ENCODE results near the gene NTSR1. TPM values are rescaled to one million over a fixed set of nuclear protein-coding genes. Genes with fewer than 3 reads are reported as not detected.
A peak's percentile ranks its signal among the peaks of the same experiment; 100 is the strongest.

The NTSR1 gene
- total RNA-seq, 3 donors from 2014 or later, result 0.08 TPM; not detected in 2

DNA sequence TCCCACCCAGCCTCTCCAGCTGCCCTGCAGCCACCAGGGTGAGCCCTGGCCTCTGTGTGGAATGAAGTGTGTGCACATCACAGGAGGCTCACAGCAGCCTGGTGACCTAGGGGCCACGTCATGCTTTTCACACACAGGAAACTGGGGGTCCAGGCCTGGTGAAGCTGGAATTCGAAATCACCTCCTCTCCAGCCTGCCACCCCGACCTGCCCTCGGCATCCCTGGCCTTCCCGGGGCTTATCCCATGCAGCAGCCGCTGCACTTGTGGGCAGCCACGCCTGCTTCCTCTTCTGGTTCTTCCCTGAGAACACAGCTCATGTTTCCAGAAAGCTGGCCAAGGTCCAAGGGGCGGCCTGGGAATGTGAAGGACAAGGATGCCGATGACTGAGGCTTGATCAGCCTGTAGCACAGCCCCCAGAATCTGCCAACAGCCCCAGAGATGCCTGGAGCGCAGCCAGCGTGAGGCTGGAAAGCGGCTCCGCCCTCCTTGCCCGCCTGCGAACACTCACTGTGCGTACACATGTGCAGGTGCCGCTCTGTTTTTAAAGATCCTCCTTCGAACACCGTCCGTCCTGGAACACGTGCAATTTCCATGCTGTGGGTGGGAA is 4.2 kb upstream of the NTSR1 start:
- no peaks in the 10 kb centered on the region for H3K9me3 Mint-ChIP-seq
- ATAC-seq, result no peak
- no peak for DNase-seq
- H3K27me3 Mint-ChIP-seq (ENCODE audit: low read depth), result peaks cover 16% of the 10 kb centered on the region
- H3K4me1 Mint-ChIP-seq (ENCODE audit: low read depth), result peaks cover 13% of the 10 kb centered on the region
- no peak overlapping the region for H3K4me3 Mint-ChIP-seq
- no peaks in the 10 kb centered on the region for H3K36me3 Mint-ChIP-seq (ENCODE audit: insufficient read depth)

DNA sequence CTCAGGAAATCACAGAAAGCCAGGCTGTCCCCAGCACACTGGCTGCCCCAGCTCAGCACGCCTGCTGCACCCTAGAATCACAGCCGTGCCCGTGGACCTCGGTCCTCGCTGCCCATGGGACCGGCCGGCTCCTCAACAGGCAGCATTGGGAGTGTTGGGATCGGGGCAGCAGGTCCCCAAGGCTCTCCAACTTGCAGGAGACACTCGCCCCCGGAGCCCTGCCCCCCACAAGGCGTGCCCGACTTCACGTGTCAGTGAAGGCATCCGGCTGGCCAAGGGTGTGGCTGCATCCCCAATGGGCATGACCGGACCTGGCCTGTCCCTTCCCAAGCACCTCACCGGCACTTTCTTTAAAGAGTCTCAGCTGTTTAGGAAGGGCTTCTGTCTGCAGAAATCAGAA is 3.0 kb upstream of the NTSR1 start:
- Mint-ChIP-seq H3K4me3 (no peak overlapping the region), H3K9me3 (no peaks in the 10 kb centered on the region), H3K27me3 (ENCODE audit: low read depth) (peaks cover 27% of the 10 kb centered on the region), H3K4me1 (ENCODE audit: low read depth) (peaks cover 13% of the 10 kb centered on the region), H3K36me3 (ENCODE audit: insufficient read depth) (no peaks in the 10 kb centered on the region)
- no peak for ATAC-seq
- DNase-seq, result no peak

DNA sequence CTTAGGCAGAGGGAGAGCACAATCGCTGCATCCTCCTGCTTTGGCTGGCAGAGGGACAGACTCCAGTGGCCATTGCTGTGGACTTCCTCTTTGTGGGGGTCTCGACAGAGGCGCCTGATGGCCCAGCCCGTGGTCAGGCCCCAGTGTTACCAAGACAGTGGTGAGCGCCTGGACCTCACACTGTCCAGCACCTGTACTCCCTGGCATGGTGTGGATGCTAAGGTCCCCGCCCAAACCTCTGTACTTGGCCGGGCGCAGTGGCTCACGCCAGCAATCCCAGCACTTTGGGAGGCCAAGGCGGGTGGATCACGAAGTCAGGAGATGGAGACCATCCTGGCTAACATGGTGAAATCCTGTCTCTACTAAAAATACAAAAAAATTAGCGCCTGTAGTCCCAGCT is 2.3 kb upstream of the NTSR1 start:
- DNase-seq (no peak), ATAC-seq (no peak)
- H3K4me1 Mint-ChIP-seq (ENCODE audit: low read depth), result peaks cover 13% of the 10 kb centered on the region
- peaks cover 27% of the 10 kb centered on the region for H3K27me3 Mint-ChIP-seq (ENCODE audit: low read depth)
- H3K4me3 Mint-ChIP-seq, result no peak overlapping the region
- H3K36me3 Mint-ChIP-seq (ENCODE audit: insufficient read depth), result no peaks in the 10 kb centered on the region
- H3K9me3 Mint-ChIP-seq, result no peaks in the 10 kb centered on the region

DNA sequence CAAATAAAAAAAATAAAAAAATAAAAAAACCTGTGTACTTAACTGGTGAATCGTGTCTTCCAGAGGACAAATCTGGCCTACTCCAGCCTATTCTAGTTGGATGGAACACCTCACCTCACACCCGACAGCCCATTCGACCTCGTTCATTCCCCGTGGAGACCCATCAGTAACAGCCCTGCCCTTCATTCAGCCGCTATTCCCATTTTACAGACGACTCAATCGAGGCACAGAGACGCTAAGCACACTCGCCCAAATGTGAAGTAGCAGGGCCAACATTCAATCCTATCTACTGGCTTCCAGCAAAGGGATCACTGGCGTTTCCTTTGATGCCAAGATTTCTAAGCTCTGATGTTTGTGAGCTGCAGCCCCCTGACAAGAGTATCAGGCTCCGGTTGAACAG is 1.8 kb upstream of the NTSR1 start:
- ATAC-seq (no peak), DNase-seq (no peak)
- no peak overlapping the region for H3K4me3 Mint-ChIP-seq
- peaks cover 13% of the 10 kb centered on the region for H3K4me1 Mint-ChIP-seq (ENCODE audit: low read depth)
- H3K36me3 Mint-ChIP-seq (ENCODE audit: insufficient read depth), result no peaks in the 10 kb centered on the region
- H3K9me3 Mint-ChIP-seq, result no peaks in the 10 kb centered on the region
- peaks cover 30% of the 10 kb centered on the region for H3K27me3 Mint-ChIP-seq (ENCODE audit: low read depth)

DNA sequence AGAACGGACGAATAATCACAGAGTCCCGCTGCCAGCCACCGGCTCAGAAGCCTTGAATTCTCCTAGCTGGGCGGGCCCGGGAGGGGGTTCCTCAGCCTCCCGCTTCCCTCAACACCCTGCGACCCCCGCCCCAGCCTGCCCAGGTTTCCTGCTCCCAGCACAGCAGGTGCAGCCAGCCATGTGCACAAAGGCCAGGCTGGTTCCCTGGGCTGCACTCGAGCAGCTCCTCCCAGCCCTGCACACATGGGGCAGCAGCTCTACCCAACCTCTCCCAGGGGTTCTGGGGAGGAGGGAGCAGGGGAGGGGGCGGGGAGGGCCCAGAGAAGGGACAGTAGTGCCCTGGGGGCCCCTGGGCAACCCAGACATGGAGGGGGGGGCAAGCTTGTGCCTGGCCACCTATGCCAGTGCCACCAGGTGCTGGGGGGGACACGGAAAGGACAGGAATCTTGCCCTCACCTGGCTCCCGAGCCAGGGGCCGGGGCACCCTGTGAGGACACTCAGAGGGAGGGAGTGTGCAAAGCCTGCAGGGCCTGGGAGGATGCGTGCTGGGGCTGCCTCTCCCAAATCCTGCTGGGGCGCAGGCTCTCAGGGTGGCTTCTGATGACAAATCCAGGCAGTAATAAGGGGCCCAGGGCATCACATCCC is 1.2 kb upstream of the NTSR1 start:
- ATAC-seq, result no peak
- Mint-ChIP-seq H3K4me3 (no peak overlapping the region), H3K4me1 (ENCODE audit: low read depth) (peaks cover 13% of the 10 kb centered on the region)

DNA sequence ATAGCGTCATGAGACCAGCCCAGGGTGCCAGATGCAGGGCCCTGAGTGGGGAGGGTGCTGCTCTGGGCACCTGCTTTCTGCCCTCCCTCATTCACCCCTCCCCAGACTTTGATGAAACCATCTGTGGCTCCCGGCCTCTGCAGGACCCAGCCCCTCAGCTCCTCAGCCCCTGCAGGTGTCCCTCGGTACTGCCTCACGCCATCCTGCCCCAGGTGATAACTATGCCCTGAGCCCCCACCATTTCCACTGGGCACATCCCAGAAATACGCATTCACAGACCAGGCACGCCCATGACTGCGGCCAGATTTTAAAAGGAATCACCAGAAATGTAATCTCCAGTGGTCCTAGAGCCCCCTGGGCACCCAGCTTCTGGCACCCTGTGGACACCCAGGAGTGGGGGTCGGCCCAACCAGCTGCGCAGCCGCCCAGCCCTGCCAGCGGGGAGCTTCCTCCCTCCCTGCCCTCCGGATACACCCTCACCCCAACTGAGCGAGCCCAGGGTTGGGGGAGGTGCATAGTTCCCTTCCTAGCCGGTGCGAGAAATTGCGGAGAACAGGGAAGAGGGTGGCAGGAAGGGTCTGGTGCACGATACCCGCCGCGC is 615 bp upstream of the NTSR1 start:
- ATAC-seq (peak; percentile 47 to 57), DNase-seq (no peak)
- Mint-ChIP-seq H3K4me3 (peak overlapping the region; percentile 43), H3K27me3 (ENCODE audit: low read depth) (peaks cover 30% of the 10 kb centered on the region), H3K36me3 (ENCODE audit: insufficient read depth) (no peaks in the 10 kb centered on the region), H3K9me3 (no peaks in the 10 kb centered on the region), H3K4me1 (ENCODE audit: low read depth) (peaks cover 13% of the 10 kb centered on the region)

More for the DNA sequence above, 1.2 kb upstream of the NTSR1 start:
- H3K9me3 Mint-ChIP-seq, result no peaks in the 10 kb centered on the region
- H3K36me3 Mint-ChIP-seq (ENCODE audit: insufficient read depth), result no peaks in the 10 kb centered on the region
- no peak for DNase-seq
- peaks cover 30% of the 10 kb centered on the region for H3K27me3 Mint-ChIP-seq (ENCODE audit: low read depth)

DNA sequence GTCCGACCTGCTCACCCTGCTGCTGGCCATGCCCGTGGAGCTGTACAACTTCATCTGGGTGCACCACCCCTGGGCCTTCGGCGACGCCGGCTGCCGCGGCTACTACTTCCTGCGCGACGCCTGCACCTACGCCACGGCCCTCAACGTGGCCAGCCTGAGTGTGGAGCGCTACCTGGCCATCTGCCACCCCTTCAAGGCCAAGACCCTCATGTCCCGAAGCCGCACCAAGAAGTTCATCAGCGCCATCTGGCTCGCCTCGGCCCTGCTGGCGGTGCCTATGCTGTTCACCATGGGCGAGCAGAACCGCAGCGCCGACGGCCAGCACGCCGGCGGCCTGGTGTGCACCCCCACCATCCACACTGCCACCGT is 885 bp downstream of the NTSR1 start:
- Mint-ChIP-seq H3K9me3 (no peaks in the 10 kb centered on the region), H3K36me3 (ENCODE audit: insufficient read depth) (no peaks in the 10 kb centered on the region), H3K4me3 (no peak overlapping the region), H3K4me1 (ENCODE audit: low read depth) (peaks cover 9% of the 10 kb centered on the region), H3K27me3 (ENCODE audit: low read depth) (peaks cover 30% of the 10 kb centered on the region)
- no peak for DNase-seq
- no peak for ATAC-seq

DNA sequence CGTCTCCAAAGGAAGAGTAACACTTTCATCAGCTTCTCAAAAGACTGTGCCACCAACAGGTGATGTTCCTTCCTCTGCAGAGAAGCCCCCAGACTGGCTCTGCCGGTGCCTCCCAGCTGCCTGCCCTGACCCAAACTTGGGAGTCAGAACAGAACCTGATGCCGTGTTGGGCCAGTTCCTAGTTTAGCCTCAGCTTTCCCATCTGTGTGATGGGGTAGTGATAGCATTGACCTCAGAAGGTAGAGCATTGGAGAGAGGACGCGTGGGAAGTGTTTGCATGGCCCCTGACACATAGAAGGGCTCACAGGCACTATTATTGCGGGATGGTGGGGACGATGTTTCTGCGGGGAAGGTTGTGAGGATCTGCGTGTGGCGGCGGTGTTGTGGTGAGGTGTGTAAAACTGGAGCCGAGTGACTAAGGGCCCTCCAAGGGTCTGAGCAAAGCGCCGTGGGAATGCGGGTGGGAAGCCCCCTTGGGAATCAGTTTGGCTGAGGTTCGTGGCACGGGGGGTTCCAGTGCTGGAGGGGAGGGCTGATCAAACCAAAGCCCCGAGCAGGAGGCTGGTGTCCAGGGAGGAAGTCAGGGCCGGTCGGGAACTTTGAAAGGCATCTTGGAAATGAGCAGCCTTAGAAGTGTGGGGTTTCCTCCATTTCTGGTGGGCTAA is 1.7 kb downstream of the NTSR1 start:
- DNase-seq (no peak), ATAC-seq (no peak)
- peaks cover 9% of the 10 kb centered on the region for H3K4me1 Mint-ChIP-seq (ENCODE audit: low read depth)
- H3K9me3 Mint-ChIP-seq, result no peaks in the 10 kb centered on the region
- no peak overlapping the region for H3K4me3 Mint-ChIP-seq
- peaks cover 30% of the 10 kb centered on the region for H3K27me3 Mint-ChIP-seq (ENCODE audit: low read depth)
- no peaks in the 10 kb centered on the region for H3K36me3 Mint-ChIP-seq (ENCODE audit: insufficient read depth)

DNA sequence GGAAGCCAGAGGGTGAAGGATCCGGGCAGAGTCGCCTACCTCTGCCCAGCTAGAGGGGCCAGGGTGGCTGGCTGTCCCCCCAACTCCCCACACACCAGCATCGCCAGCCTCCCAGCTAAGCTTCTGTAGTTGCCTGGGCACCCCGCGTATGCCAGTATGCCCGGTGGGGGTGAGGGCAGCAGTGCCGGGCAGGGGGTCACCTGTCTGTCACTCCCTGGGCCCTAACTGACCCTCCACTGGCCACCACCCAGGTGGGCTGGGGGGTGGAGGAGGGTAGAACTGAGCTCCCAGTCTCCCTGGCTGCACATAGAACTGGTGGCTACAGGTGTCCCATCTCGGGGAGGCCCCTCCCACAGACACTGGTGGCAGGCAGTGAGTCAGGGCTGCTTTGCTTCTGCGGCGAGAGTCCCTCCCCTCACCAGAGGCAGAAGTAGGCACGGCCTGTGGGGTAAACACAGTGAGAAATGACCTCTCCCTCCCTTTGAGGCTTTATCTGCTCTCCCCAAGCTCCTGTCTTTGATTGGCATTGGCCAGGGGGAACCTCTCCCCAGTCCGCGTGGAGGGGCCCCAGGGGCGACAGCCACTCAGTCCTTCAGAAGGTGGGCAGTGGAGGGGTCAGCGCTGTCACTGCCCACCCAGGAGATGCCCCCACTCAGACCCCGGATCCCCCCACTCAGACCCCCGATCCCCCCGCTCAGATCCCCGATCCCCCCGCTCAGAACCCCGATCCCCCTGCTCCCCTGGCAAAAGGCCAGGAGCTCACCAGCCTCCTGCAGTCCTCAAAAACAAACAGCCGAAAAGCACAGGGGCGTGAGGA is 2.5 kb downstream of the NTSR1 start:
- H3K4me3 Mint-ChIP-seq, result no peak overlapping the region
- H3K36me3 Mint-ChIP-seq (ENCODE audit: insufficient read depth), result no peaks in the 10 kb centered on the region
- DNase-seq (peak; percentile 26), ATAC-seq (peak; percentile 69 to 73)
- H3K9me3 Mint-ChIP-seq, result no peaks in the 10 kb centered on the region
- H3K27me3 Mint-ChIP-seq (ENCODE audit: low read depth), result peaks cover 30% of the 10 kb centered on the region
- peaks cover 14% of the 10 kb centered on the region for H3K4me1 Mint-ChIP-seq (ENCODE audit: low read depth)

DNA sequence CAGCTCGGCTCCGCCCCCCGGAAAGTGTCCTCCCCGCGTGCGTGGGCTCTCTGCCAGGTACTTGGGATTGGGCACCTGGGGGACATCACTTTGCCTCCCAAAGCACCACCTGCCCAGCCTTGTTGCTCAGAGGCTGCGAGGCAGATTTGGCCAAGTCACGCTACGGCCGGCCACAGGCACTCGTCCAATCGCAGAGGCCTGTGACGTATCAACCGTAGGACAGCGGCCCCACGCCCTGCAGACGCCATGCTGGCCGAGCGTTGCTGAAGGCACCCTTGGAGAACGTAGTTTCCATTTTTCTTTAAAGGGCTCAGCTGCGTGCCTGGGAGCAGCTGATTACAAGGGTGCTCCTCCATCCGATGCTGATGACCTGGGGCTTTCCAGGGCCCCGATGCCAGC is 3.1 kb downstream of the NTSR1 start:
- Mint-ChIP-seq H3K4me3 (no peak overlapping the region), H3K36me3 (ENCODE audit: insufficient read depth) (no peaks in the 10 kb centered on the region), H3K4me1 (ENCODE audit: low read depth) (peaks cover 20% of the 10 kb centered on the region), H3K27me3 (ENCODE audit: low read depth) (peaks cover 30% of the 10 kb centered on the region), H3K9me3 (no peaks in the 10 kb centered on the region)
- DNase-seq, result no peak
- no peak for ATAC-seq

DNA sequence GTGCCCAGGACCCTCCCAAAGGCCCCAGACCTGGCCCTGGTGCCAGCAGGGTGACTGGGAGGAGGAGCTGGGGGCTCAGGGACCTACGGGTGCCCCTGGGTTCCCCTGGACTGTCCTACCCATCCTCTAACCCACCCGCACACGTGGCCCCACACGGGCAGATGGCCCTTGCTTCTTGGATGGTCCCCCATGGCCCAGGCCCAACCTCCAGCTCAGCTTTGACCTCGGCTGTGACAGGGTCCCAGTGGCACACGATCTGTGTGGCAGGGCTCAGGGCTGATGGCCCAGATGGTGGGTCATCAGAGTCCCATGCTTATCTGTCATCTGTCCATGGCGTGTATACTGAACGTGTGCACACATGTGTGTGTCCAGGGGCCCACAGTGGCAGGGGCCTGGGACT is 4.0 kb downstream of the NTSR1 start:
- DNase-seq (no peak), ATAC-seq (no peak)
- peaks cover 24% of the 10 kb centered on the region for H3K27me3 Mint-ChIP-seq (ENCODE audit: low read depth)
- H3K4me3 Mint-ChIP-seq, result no peak overlapping the region
- H3K4me1 Mint-ChIP-seq (ENCODE audit: low read depth), result peaks cover 26% of the 10 kb centered on the region
- no peaks in the 10 kb centered on the region for H3K36me3 Mint-ChIP-seq (ENCODE audit: insufficient read depth)
- no peaks in the 10 kb centered on the region for H3K9me3 Mint-ChIP-seq

DNA sequence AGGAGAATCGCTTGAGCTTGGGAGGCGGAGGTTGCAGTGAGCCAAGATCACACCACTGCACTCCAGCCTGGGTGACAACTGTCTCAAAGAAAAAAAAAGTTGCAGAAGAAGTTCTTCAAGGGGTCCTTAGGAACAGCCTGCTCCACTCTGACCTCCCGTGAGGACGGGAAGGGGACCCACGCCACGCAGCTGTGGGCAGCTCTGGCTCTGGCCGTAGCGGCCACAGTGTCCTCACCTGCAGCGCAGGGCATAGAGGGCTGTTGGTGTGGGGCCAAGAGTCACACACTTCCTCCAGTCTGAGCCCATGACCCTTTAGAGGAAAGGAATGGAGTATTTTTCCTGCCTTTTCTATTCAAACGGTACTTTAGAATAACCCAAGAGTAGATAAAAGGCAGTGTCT is 5.4 kb downstream of the NTSR1 start:
- no peak for DNase-seq
- peaks cover 25% of the 10 kb centered on the region for H3K4me1 Mint-ChIP-seq (ENCODE audit: low read depth)
- no peak for ATAC-seq
- H3K36me3 Mint-ChIP-seq (ENCODE audit: insufficient read depth), result no peaks in the 10 kb centered on the region
- peaks cover 17% of the 10 kb centered on the region for H3K27me3 Mint-ChIP-seq (ENCODE audit: low read depth)
- H3K9me3 Mint-ChIP-seq, result no peaks in the 10 kb centered on the region
- H3K4me3 Mint-ChIP-seq, result no peak overlapping the region

DNA sequence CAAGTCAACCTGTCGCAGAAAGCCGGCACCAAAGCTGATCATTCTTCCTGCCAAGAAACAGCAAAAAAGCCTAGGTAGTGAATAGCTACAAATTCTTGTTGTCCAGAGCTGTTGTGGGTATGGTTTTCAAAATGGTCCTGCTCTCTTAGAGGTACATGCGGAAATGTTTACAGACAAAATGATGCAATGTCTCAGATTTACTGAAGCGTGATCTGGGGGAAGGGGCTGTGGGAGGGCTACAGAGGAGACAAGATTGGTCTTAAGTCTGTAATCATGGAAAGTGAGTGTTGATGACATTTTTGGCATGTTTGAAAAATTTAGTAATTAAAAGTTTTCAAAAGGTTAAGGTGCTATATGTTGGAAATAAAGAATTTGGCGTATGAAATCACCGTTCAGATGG is 6.2 kb downstream of the NTSR1 start:
- H3K36me3 Mint-ChIP-seq (ENCODE audit: insufficient read depth), result no peaks in the 10 kb centered on the region
- H3K27me3 Mint-ChIP-seq (ENCODE audit: low read depth), result peaks cover 11% of the 10 kb centered on the region
- no peaks in the 10 kb centered on the region for H3K9me3 Mint-ChIP-seq
- ATAC-seq, result no peak
- H3K4me1 Mint-ChIP-seq (ENCODE audit: low read depth), result peaks cover 25% of the 10 kb centered on the region
- H3K4me3 Mint-ChIP-seq, result no peak overlapping the region
- DNase-seq, result no peak

DNA sequence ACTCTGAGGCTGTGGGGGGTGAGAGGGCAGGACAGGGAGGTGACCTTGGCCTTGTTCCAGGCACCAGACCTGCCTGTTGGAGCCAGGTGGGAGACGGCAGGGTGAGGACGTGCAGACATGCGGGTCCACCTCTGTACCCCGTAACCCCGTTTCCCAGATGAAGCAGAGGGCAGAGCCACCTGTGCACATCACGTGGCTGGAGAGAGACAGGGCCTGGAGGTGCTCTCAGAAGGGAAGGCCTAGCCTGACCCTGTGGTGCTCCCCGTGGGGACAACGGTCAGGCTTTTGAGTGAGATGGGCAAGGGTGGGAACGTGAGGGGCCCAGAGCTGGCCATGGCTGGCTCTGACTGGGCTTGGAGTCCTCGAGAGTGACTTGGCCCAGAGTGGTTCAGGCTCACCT is 6.6 kb downstream of the NTSR1 start:
- ATAC-seq (no peak), DNase-seq (no peak)
- H3K36me3 Mint-ChIP-seq (ENCODE audit: insufficient read depth), result no peaks in the 10 kb centered on the region
- peaks cover 1% of the 10 kb centered on the region for H3K9me3 Mint-ChIP-seq
- no peak overlapping the region for H3K4me3 Mint-ChIP-seq
- peaks cover 7% of the 10 kb centered on the region for H3K27me3 Mint-ChIP-seq (ENCODE audit: low read depth)
- peaks cover 25% of the 10 kb centered on the region for H3K4me1 Mint-ChIP-seq (ENCODE audit: low read depth)
